HepG2 (cell line): ENCODE results near the gene IFNG. TPM values are rescaled to one million over a fixed set of nuclear protein-coding genes. Genes with fewer than 3 reads are reported as not detected.

Experiments
- ATAC-seq: fragments of 200-7000 bp; cut with Tn5 transposase; 3 replicates; pipeline ENCODE4 v1.9.1; 2020; ENCODE audit warnings: mild to moderate bottlenecking, moderate library complexity
- BruUV-seq: library from RNA; stranded (reverse); fragments of 400-500 nt; replicated peaks from 2 replicates; lab custom pipeline; 2021; lab: Mats Ljungman, UMichigan
- CTCF ChIA-PET: fragments of 300-600 bp; formaldehyde crosslinking; extraction: SDS; loops from one replicate; lab custom pipeline; 2021; ENCODE audit warnings: low total read pairs, inconsistent platforms, low intra/inter-chr PET ratio; lab: Yijun Ruan, JAX
- POLR2A ChIA-PET: fragments of 350-600 bp; sonication (Branson Sonifier 250); formaldehyde crosslinking; loops from one replicate; lab custom pipeline; 2020; ENCODE audit warnings: antibody characterized with exemption, inconsistent platforms; lab: Yijun Ruan, JAX
- DNase-seq: peaks from one replicate; pipeline ENCODE4 v3.0.0-alpha.2; 2015; ENCODE audit warnings: low spot score
- FAIRE-seq: peaks from 3 replicates; lab custom pipeline; 2011; peaks lifted over from hg19 to GRCh38; lab: Jason Lieb, UNC
- H2AFZ ChIP-seq: one replicate; pipeline ENCODE4 v1.6.1; 2011; ENCODE audit warnings: low read length, inconsistent platforms
- H3K27ac ChIP-seq: fragments of 300-600 bp; 3 replicates; pipeline ENCODE4 v1.8.0; 2011; ENCODE audit warnings: mixed run types, mild to moderate bottlenecking, mixed read lengths, low read length, inconsistent platforms; ENCODE audit not compliant: insufficient read depth; ENCODE audit errors: extremely low read length
- H3K27me3 ChIP-seq, 2 experiments: fragments of 200-600 bp in 1 of 2; 2 replicates in 1 of 2; 3 replicates in 1 of 2; pipeline versions ENCODE4 v1.6.0 to v1.8.0; 2011; ENCODE audit warnings: low read length in 2 of 2, mild to moderate bottlenecking in 2 of 2, moderate library complexity in 2 of 2, inconsistent platforms in 1 of 2; ENCODE audit not compliant: insufficient read depth in 2 of 2, control insufficient read depth in 1 of 2
- H3K36me3 ChIP-seq, 2 experiments: fragments of 200-600 bp in 1 of 2; replicated peaks in 1 of 2; 2 replicates in 1 of 2; 3 replicates in 1 of 2; pipeline versions ENCODE4 v1.5.1 to v1.8.0; 2011; ENCODE audit warnings: low read length in 2 of 2, inconsistent platforms in 1 of 2; ENCODE audit not compliant: insufficient read depth in 2 of 2, control insufficient read depth in 1 of 2
- H3K4me1 ChIP-seq: 2 replicates; pipeline ENCODE4 v1.5.1; 2012; ENCODE audit warnings: low read length, inconsistent platforms; ENCODE audit not compliant: insufficient read depth
- H3K4me2 ChIP-seq: 2 replicates; pipeline ENCODE4 v1.6.0; 2011; ENCODE audit warnings: low read depth, low read length, inconsistent platforms
- H3K4me3 ChIP-seq, 3 experiments: fragments of 200-600 bp in 1 of 3; sonication (generic), shearing (Covaris generic) in 1 of 3; replicated peaks in 1 of 3; 2 replicates each; pipeline ENCODE4 v1.5.1; 2011 to 2016; ENCODE audit warnings: low read length in 3 of 3, inconsistent platforms in 2 of 3, low read depth in 2 of 3, mild to moderate bottlenecking in 2 of 3, control low read depth in 1 of 3, mixed read lengths in 1 of 3; ENCODE audit not compliant: insufficient read depth in 1 of 3
- H3K79me2 ChIP-seq: one replicate; pipeline ENCODE4 v1.6.1; 2011; ENCODE audit warnings: low read length, inconsistent platforms; ENCODE audit not compliant: insufficient read depth
- H3K9ac ChIP-seq: 2 replicates; pipeline ENCODE4 v1.6.0; 2011; ENCODE audit warnings: mild to moderate bottlenecking, low read depth, low read length, inconsistent platforms; ENCODE audit not compliant: insufficient read depth
- H3K9me3 ChIP-seq: 2 replicates; pipeline ENCODE4 v1.5.1; 2012; ENCODE audit warnings: mild to moderate bottlenecking, low read length
- H4K20me1 ChIP-seq: 2 replicates; pipeline ENCODE4 v1.6.0; 2011; ENCODE audit warnings: inconsistent platforms, mild to moderate bottlenecking, low read length, moderate library complexity; ENCODE audit not compliant: insufficient read depth
- AHR ChIP-seq: IDR thresholded peaks from 2 replicates; pipeline ENCODE4 v1.6.1; 2018; ENCODE audit warnings: missing genetic modification reagents, missing compliant biosample characterization
- ARID2 ChIP-seq: sonication (generic); formaldehyde crosslinking; IDR thresholded peaks from 2 replicates; pipeline ENCODE4 v1.8.1; 2022; ENCODE audit warnings: mild to moderate bottlenecking, missing genetic modification reagents, borderline replicate concordance
- ARNT ChIP-seq: fragments of 450-650 bp; IDR thresholded peaks from 2 replicates; pipeline ENCODE4 v1.6.1; 2017
- GRHL1 ChIP-seq: sonication (generic); formaldehyde crosslinking; conservative IDR thresholded peaks from 2 replicates; pipeline ENCODE4 v1.8.0; 2022; ENCODE audit warnings: missing genetic modification reagents
- HOXD1 ChIP-seq: sonication (generic); formaldehyde crosslinking; IDR thresholded peaks from 2 replicates; pipeline ENCODE4 v1.5.0; 2020; ENCODE audit warnings: missing genetic modification reagents
- KLF15 ChIP-seq: sonication (generic); formaldehyde crosslinking; IDR thresholded peaks from 2 replicates; pipeline ENCODE4 v1.8.1; 2023; ENCODE audit warnings: borderline replicate concordance, mild to moderate bottlenecking, inconsistent platforms, missing genetic modification reagents, mixed read lengths
- NCOA2 ChIP-seq: sonication (generic); formaldehyde crosslinking; IDR thresholded peaks from 2 replicates; pipeline ENCODE4 v1.8.0; 2022; ENCODE audit warnings: inconsistent platforms
- NCOR1 ChIP-seq: fragments of 200-600 bp; sonication (generic); IDR thresholded peaks from 2 replicates; pipeline ENCODE4 v1.7.0; 2017; ENCODE audit warnings: antibody characterized with exemption, low read length, borderline replicate concordance
- NFATC3 ChIP-seq: sonication (generic); formaldehyde crosslinking; IDR thresholded peaks from 2 replicates; pipeline ENCODE4 v1.5.1; 2020; ENCODE audit warnings: mild to moderate bottlenecking, missing genetic modification reagents
- NFE2L2 ChIP-seq: fragments of 150-350 bp; IDR thresholded peaks from 2 replicates; pipeline ENCODE4 v1.6.1; 2014; ENCODE audit warnings: low read length
- NR1H2 ChIP-seq: sonication (generic); formaldehyde crosslinking; IDR thresholded peaks from 2 replicates; pipeline ENCODE4 v1.8.1; 2022; ENCODE audit warnings: low read depth, missing genetic modification reagents, borderline replicate concordance
- TAF15 ChIP-seq: fragments of 200-400 bp; formaldehyde crosslinking; IDR thresholded peaks from one replicate; pipeline ENCODE4 v1.6.1; 2018; ENCODE audit warnings: mild to moderate bottlenecking, low read depth, low read length; ENCODE audit not compliant: poor library complexity, severe bottlenecking
- TBP ChIP-seq: sonication (generic); formaldehyde crosslinking; IDR thresholded peaks from 2 replicates; pipeline ENCODE4 v1.5.0; 2020; ENCODE audit warnings: missing genetic modification reagents
- ZNF331 ChIP-seq: sonication (generic); formaldehyde crosslinking; IDR thresholded peaks from 2 replicates; pipeline ENCODE4 v1.4.0; 2020; ENCODE audit warnings: missing genetic modification reagents
- WGBS: methylation state at CpG from one replicate; pipeline ENCODE4 v1.1.6; 2017; ENCODE audit warnings: low lambda C conversion rate; 5-methylcytosine and 5-hydroxymethylcytosine counted together
- in situ Hi-C: cut with HindIII; loops from 2 replicates; pipeline ENCODE4 v1.10.0; 2017; ENCODE audit warnings: low pct_unique_long_range_greater_than_20kb; ENCODE audit not compliant: extremely low pct_ligation_motif_present
- intact Hi-C: fragments of 100-400 bp; cut with micrococcal nuclease; formaldehyde crosslinking; loops from one replicate; pipeline ENCODE4 v1.10.0; 2022; ENCODE audit not compliant: unreplicated experiment
- polyA plus RNA-seq, 8 experiments: library from polyadenylated mRNA; depleted of rRNA in 3 of 8; stranded (reverse) in 7 of 8; unstranded in 1 of 8; fragments of >200 nt; fragmentation: Illumina TruSeq in 4 of 8; extraction: Trizol in 4 of 8; gene quantifications; 2 replicates each; pipeline versions ENCODE4 v1.2.1 to v1.2.3, GENCODE V29; 2011 to 2016; ENCODE audit warnings: low read depth in 4 of 8, missing spikeins in 1 of 8, mixed read lengths in 1 of 8; ENCODE audit not compliant: insufficient read depth in 1 of 8
- total RNA-seq, 5 experiments: library from RNA; depleted of rRNA; stranded (reverse); fragments of >200 nt; fragmentation: Illumina TruSeq; extraction: Trizol; gene quantifications; 2 replicates each; pipeline ENCODE4 v1.2.3, GENCODE V29; 2016; ENCODE audit warnings: low read depth in 1 of 5
- TF ChIP-seq, protein P1 (sequence below): sonication (generic); formaldehyde crosslinking; IDR thresholded peaks from 2 replicates; pipeline ENCODE4 v1.8.0; 2022; ENCODE audit warnings: missing genetic modification reagents, mild to moderate bottlenecking, moderate library complexity, borderline replicate concordance
- TF ChIP-seq, protein P2 (sequence below): sonication (generic); formaldehyde crosslinking; IDR thresholded peaks from 2 replicates; pipeline ENCODE4 v1.4.0; 2020; ENCODE audit warnings: missing genetic modification reagents, borderline replicate concordance
- TF ChIP-seq, protein P3 (sequence below): sonication (generic); formaldehyde crosslinking; IDR thresholded peaks from 2 replicates; pipeline ENCODE4 v1.4.0; 2020; ENCODE audit warnings: mild to moderate bottlenecking, missing genetic modification reagents

IFNG gene
- total and polyA plus RNA-seq, 2 of the 13 experiments (the other 11 are each of a cell fraction or from before 2014, with no cell fraction given) = not detected

- Histone ChIP-seq H4K20me1 (no peaks in the 10 kb centered on the region), H3K9me3 (no peaks in the 10 kb centered on the region), H3K4me1 (no peaks in the 10 kb centered on the region), H3K4me2 (no peak overlapping the region), H2AFZ (no peak overlapping the region), H3K4me3 (no peak overlapping the region), H3K36me3 (no peaks in the 10 kb centered on the region), H3K27ac (no peak overlapping the region), H3K9ac (no peak overlapping the region), H3K27me3 (no peaks in the 10 kb centered on the region; a peak in 1 of 5 replicates), H3K79me2 (no peaks in the 10 kb centered on the region)
- DNase-seq (no peak), FAIRE-seq (no peak), ATAC-seq (no peak)
- intact Hi-C loops (no loop called here), in situ Hi-C loops (no loop called here)
- WGBS = 0% methylated on average over 2 of the region's 2 CpGs
- BruUV-seq = no TSS peak
- ChIA-PET POLR2A (no interaction called here), CTCF (no interaction called here)
- TF ChIP-seq NCOA2 (no peak), ARID2 (no peak), TBP (CRISPR knock-in tag) (no peak), NFATC3 (CRISPR knock-in tag) (no peak), NCOR1 (no peak), NFE2L2 (no peak), AHR (no peak), HOXD1 (CRISPR knock-in tag) (no peak), ARNT (no peak), TAF15 (no peak), ZNF331 (no peak), NR1H2 (no peak), GRHL1 (no peak), KLF15 (CRISPR knock-in tag) (no peak)
- TF ChIP-seq, protein P1, sequence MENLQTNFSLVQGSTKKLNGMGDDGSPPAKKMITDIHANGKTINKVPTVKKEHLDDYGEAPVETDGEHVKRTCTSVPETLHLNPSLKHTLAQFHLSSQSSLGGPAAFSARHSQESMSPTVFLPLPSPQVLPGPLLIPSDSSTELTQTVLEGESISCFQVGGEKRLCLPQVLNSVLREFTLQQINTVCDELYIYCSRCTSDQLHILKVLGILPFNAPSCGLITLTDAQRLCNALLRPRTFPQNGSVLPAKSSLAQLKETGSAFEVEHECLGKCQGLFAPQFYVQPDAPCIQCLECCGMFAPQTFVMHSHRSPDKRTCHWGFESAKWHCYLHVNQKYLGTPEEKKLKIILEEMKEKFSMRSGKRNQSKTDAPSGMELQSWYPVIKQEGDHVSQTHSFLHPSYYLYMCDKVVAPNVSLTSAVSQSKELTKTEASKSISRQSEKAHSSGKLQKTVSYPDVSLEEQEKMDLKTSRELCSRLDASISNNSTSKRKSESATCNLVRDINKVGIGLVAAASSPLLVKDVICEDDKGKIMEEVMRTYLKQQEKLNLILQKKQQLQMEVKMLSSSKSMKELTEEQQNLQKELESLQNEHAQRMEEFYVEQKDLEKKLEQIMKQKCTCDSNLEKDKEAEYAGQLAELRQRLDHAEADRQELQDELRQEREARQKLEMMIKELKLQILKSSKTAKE = no peak
- TF ChIP-seq, protein P2, sequence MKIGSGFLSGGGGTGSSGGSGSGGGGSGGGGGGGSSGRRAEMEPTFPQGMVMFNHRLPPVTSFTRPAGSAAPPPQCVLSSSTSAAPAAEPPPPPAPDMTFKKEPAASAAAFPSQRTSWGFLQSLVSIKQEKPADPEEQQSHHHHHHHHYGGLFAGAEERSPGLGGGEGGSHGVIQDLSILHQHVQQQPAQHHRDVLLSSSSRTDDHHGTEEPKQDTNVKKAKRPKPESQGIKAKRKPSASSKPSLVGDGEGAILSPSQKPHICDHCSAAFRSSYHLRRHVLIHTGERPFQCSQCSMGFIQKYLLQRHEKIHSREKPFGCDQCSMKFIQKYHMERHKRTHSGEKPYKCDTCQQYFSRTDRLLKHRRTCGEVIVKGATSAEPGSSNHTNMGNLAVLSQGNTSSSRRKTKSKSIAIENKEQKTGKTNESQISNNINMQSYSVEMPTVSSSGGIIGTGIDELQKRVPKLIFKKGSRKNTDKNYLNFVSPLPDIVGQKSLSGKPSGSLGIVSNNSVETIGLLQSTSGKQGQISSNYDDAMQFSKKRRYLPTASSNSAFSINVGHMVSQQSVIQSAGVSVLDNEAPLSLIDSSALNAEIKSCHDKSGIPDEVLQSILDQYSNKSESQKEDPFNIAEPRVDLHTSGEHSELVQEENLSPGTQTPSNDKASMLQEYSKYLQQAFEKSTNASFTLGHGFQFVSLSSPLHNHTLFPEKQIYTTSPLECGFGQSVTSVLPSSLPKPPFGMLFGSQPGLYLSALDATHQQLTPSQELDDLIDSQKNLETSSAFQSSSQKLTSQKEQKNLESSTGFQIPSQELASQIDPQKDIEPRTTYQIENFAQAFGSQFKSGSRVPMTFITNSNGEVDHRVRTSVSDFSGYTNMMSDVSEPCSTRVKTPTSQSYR (CRISPR knock-in tag) = no peak
- TF ChIP-seq, protein P3, sequence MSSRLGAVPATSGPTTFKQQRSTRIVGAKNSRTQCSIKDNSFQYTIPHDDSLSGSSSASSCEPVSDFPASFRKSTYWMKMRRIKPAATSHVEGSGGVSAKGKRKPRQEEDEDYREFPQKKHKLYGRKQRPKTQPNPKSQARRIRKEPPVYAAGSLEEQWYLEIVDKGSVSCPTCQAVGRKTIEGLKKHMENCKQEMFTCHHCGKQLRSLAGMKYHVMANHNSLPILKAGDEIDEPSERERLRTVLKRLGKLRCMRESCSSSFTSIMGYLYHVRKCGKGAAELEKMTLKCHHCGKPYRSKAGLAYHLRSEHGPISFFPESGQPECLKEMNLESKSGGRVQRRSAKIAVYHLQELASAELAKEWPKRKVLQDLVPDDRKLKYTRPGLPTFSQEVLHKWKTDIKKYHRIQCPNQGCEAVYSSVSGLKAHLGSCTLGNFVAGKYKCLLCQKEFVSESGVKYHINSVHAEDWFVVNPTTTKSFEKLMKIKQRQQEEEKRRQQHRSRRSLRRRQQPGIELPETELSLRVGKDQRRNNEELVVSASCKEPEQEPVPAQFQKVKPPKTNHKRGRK (CRISPR knock-in tag) = no peak
Measured at GRCh38 chr12:68115281-68115680, 44.3 kb downstream of the IFNG start.
